ENCODE measurements around the gene MYORG. TPM values are rescaled to one million over a fixed set of nuclear protein-coding genes. Genes with fewer than 3 reads are reported as not detected.

The MYORG gene
- total and polyA plus RNA-seq, 2 experiments from 2014 or later = 23.4 to 32.2 TPM

- H3K4me2 ChIP-seq = no peak overlapping the region
- peaks cover 27% of the 10 kb centered on the region for H3K79me2 ChIP-seq
- TF ChIP-seq CTCF (IDR thresholded peaks at IDR 0.05; ENCODE audit: poor library complexity) (no peak), EZH2phosphoT487 (IDR thresholded peaks at IDR 0.05; ENCODE audit: low read depth, severe bottlenecking, unreplicated experiment) (no peak), EZH2 (IDR thresholded peaks at IDR 0.05; ENCODE audit: borderline replicate concordance) (no peak)
- H3K9me2 ChIP-seq (replicated peaks; ENCODE audit: insufficient read depth) = no peaks in the 10 kb centered on the region
- H2AFZ ChIP-seq = no peak overlapping the region
- WGBS (ENCODE audit: low lambda C conversion rate, missing lambda C conversion rate) = 43% methylated on average over 1 of the region's 1 CpG
- H3K36me3 ChIP-seq (replicated peaks; ENCODE audit: insufficient read depth, low read depth) = no peaks in the 10 kb centered on the region
- H3K27ac ChIP-seq = no peak overlapping the region
- DNase-seq (ENCODE audit: low spot score) = no peak
- no peaks in the 10 kb centered on the region for H3K9me3 ChIP-seq (ENCODE audit: low read depth)
- no peaks in the 10 kb centered on the region for H3K27me3 ChIP-seq
- no peak overlapping the region for H3K4me3 ChIP-seq
- H4K20me1 ChIP-seq (ENCODE audit: insufficient read depth, poor library complexity, severe bottlenecking) = no peaks in the 10 kb centered on the region
- no peaks in the 10 kb centered on the region for H3K4me1 ChIP-seq (ENCODE audit: insufficient read depth)
These were observed 42.3 kb downstream of the MYORG start for GRCh38 chr9:34334337-34334824.

DNA sequence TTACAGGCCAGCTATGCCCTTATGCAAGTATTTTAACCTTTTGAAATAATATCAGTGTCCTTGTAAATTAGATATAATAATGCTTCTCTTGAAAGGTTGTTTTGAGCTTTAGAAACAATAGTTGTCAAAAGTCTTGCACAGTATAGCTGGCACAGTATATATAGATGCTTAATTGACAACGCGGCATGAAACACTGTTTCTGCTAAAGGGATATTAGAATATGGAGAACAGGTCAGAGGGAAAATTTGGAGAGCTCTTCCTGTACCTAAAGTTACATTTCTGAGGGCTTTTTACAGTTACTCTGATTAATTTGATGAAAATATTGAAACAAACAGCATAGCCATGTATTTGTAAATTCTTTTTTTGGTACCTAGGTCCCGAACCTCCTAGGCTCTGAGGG is 42.9 kb downstream of the MYORG start:
- no peak for DNase-seq (ENCODE audit: low spot score)
- Histone ChIP-seq H3K27ac (no peak overlapping the region), H3K4me1 (ENCODE audit: insufficient read depth) (no peaks in the 10 kb centered on the region), H3K9me2 (replicated peaks; ENCODE audit: insufficient read depth) (no peaks in the 10 kb centered on the region), H3K4me2 (no peak overlapping the region), H3K36me3 (replicated peaks; ENCODE audit: insufficient read depth, low read depth) (no peaks in the 10 kb centered on the region), H3K4me3 (no peak overlapping the region), H3K27me3 (no peaks in the 10 kb centered on the region), H3K79me2 (peaks cover 27% of the 10 kb centered on the region), H4K20me1 (ENCODE audit: insufficient read depth, poor library complexity, severe bottlenecking) (no peaks in the 10 kb centered on the region), H2AFZ (no peak overlapping the region), H3K9me3 (ENCODE audit: low read depth) (no peaks in the 10 kb centered on the region)
- TF ChIP-seq CTCF (IDR thresholded peaks at IDR 0.05; ENCODE audit: poor library complexity) = no peak
- TF ChIP-seq EZH2phosphoT487 (IDR thresholded peaks at IDR 0.05; ENCODE audit: low read depth, severe bottlenecking, unreplicated experiment) = no peak
- TF ChIP-seq EZH2 (IDR thresholded peaks at IDR 0.05; ENCODE audit: borderline replicate concordance) = no peak
- WGBS (ENCODE audit: low lambda C conversion rate, missing lambda C conversion rate) = 28% methylated on average over 3 of the region's 3 CpGs

- no peaks in the 10 kb centered on the region for H3K9me2 ChIP-seq (replicated peaks; ENCODE audit: insufficient read depth)
- DNase-seq (ENCODE audit: low spot score) = peak; percentile 71
- no peaks in the 10 kb centered on the region for H3K36me3 ChIP-seq (replicated peaks; ENCODE audit: insufficient read depth, low read depth)
- no peaks in the 10 kb centered on the region for H3K9me3 ChIP-seq (ENCODE audit: low read depth)
- no peak overlapping the region for H3K27ac ChIP-seq
- WGBS (ENCODE audit: low lambda C conversion rate, missing lambda C conversion rate) = 51% methylated on average over 7 of the region's 7 CpGs
- peaks cover 28% of the 10 kb centered on the region for H3K79me2 ChIP-seq
- no peak overlapping the region for H3K4me3 ChIP-seq
- H2AFZ ChIP-seq = no peak overlapping the region
- H4K20me1 ChIP-seq (ENCODE audit: insufficient read depth, poor library complexity, severe bottlenecking) = no peaks in the 10 kb centered on the region
- H3K4me2 ChIP-seq = no peak overlapping the region
- TF ChIP-seq CTCF (IDR thresholded peaks at IDR 0.05; ENCODE audit: poor library complexity) (peak; percentile 69), EZH2phosphoT487 (IDR thresholded peaks at IDR 0.05; ENCODE audit: low read depth, severe bottlenecking, unreplicated experiment) (no peak)
- H3K4me1 ChIP-seq (ENCODE audit: insufficient read depth) = no peaks in the 10 kb centered on the region
- H3K27me3 ChIP-seq = no peaks in the 10 kb centered on the region
These were observed 44.4 kb downstream of the MYORG start for GRCh38 chr9:34332076-34332964.
